NCI-H2171 (cell line): Measurements from ENCODE around the gene ANGPTL5.
"Not testable (repeated sequence)": the region's sequence is repeated elsewhere in the genome, so short reads cannot be mapped to it uniquely, and the experiment has no call there.

Experiments used
- DNase-seq: peaks from one replicate; lab custom pipeline; 2025; lab: John Stamatoyannopoulos, UW

Gene ANGPTL5

DNA sequence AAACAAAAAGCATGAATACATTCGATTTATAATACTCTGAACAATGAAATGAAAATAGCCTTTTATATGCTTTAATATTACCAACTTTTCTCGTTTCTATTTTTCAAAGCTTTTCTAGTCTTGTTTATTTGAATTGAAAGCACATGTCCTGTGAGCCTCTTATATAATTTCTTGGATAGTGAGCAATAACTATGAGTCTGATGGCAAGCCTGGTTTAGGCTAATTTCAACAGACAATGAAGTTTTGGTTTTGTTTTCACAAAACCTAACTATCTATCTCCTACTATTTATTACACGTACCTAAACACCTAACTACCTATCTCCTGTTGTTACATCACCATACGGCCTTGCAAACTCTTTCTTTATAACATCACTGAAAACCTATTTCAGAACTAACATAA lies 30.7 kb downstream of the ANGPTL5 start:
- DNase-seq: no peak

GRCh38 chr11:101881586-101881985 lies 34.7 kb downstream of the ANGPTL5 start:
- no peak for DNase-seq

GRCh38 chr11:101880222-101880621 lies 36.1 kb downstream of the ANGPTL5 start:
- peak; percentile 5 for DNase-seq

GRCh38 chr11:101872171-101872882 lies 44.0 kb downstream of the ANGPTL5 start:
- DNase-seq: no peak

DNA sequence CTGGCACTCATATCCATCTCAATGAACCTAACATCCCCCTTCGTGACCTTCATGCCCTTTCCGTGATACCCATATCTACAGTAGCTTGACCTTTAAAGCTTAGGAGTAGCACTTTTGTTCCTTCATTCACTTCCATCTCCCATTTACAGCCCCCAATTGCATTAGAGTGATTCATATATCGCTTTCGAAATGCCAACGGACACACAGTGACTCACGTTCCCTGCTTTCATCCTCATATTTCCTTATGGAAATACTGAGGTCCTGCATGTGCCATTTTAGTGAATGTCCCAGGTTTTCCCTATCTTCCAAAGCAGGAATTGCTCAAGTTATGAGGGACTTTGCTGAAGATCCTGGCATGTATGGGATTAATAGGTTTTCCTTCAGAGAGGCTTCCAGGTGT lies 45.8 kb downstream of the ANGPTL5 start:
- no peak for DNase-seq

GRCh38 chr11:101867951-101868350 lies 48.4 kb downstream of the ANGPTL5 start:
- no peak for DNase-seq

- no peak for DNase-seq
These were observed 49.5 kb downstream of the ANGPTL5 start for GRCh38 chr11:101866619-101867491.

- no peak for DNase-seq
These were observed 52.2 kb downstream of the ANGPTL5 start for GRCh38 chr11:101864098-101864497.

DNA sequence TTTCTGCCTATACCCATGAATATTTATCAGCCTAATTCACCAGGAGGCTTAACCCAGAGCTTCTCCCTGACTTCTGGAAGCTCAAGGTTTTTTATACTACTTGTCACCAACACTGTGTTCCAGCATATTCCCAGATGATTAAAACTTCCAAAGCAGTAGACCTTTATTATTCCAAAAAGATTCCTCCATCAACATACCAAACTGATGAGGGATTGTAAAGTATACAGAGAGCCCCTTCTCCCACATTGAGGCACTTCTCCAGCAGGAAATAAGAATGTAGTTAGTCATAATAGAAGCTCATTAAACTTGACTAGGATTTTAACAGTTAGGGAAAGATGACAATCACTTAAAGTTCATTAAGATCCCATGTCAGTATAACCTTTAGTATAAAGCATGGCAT lies 53.0 kb downstream of the ANGPTL5 start:
- DNase-seq: no peak

DNA sequence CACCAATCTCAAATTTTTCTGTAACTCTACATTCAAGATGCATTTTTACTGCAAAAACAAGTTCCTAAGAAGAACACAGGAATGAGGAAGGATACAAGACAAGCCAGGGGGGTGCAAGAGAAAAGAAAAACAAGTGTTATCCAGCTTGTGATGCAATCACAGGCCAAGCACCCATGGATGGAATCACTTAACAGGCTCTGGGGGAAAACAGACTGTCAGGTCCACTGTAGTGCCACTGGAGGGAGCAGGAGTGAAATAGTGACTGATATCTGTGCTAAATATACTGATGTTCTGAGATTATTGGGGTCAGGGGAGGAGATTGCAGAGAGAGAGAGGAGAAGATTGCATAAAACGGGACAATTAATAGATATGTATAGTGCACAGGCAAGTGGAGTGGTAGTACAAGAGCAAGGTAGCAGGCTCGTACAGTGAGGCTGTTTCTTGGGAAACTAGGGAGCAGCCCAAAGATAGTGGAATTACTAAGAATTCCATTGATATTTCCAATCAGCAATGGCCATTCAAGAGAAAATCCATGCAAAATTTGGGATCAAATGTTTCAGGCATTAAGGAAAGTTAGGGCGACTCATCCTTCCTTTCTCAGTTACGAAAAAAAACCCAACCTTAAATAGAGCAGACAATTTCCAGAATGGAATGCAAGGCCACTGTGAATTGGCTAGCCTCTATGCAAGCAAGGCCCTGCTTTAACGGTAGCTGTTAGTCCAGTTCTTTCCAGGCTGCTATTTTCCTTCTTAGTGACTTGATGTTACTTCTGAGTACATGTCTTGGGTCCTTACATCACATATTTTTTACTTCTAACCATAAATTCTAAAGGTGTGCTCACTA lies 53.7 kb downstream of the ANGPTL5 start:
- no peak for DNase-seq

DNA sequence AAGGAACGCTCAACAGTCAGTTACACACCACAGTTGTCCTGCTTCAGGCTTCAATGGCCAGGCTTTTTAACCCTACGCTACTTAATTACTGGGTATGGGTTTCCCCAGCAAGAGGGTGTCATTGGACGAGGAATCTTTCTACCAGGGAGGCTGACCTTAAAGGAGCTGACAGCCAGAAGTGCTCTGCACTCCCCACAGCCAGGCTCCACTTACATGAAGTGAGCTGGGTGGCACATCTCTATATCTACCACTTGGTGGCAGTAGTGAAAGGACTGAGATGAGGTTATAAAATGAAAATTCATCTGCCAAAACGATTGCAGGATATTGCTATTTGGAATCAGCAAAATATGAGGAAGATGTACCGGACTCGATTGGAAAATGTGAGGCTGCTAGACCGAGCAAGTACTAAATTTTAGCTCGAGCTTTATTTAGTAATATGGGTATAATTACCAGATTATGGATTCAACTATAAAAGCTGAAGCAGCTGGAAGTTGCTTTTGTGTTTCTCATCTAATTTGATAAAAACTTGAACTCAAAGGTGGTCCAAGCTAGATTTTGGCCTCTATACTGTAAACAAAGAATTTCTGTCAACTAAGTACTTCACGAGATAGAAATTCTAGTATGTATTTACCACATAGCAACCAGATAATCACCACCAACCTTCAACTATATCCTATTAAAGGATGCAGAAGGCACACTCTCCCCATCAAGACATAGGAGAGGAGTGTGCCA lies 55.5 kb downstream of the ANGPTL5 start:
- peak; percentile 20 for DNase-seq

- not testable (repeated sequence) for DNase-seq
These were observed 64.1 kb downstream of the ANGPTL5 start for GRCh38 chr11:101852260-101852659.

DNA sequence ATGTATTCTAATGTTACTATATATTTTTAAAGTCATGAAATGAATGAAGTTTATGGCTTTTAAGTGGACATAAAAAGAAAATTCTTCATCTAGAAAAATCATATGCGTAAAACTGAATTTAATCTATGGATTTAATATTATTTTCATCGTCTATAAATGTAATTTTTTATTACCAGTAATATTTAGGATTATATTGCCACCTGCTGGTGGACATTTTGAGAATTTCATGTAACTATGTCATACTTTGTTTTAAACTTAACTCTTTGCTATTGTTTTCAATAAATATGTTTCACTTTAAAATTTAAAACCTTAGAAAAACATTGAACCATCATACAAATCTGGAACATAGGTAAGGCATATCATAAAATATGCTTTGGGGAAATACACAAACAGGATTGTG lies 68.1 kb downstream of the ANGPTL5 start:
- DNase-seq: no peak

DNA sequence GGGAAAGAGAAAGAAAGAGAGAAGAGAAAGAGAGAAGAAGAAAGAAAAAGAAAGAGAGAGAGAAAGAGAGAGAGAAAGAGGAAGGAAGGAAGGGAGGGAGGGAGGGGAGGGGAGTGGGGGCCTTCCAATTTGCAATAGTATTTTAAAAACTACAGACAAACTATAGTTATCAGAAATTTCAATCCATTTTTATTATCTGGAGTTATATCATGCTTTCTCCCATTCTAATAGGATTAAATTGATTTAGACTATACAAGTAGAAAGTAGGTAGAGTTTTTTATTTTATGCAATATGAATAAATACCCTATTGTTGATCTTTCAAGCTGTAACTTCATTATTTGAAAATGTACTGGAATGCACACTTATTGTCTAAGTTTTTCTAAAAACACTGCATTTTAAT lies 71.7 kb downstream of the ANGPTL5 start:
- DNase-seq: no peak

DNA sequence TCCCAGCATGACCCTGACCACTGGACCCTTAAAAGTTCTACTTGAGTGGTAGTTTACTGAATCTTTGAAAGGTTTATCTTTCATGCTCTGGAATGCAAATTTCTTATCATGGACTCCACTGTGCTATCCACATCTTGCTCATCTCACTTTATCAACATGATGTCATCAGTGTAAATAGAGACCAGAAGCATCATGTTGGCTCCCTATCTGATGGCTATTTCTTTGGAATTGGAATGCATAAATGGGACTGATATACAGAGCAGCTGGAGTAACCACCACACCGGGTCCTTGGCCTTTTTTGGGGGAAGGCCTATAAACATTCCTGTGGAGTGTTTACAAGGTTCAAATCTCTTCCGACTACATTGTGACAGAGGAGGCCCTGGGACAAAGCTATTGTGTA lies 75.6 kb downstream of the ANGPTL5 start:
- no peak for DNase-seq
